Measurements from ENCODE around the gene MBLAC1.

MBLAC1 gene

DNA sequence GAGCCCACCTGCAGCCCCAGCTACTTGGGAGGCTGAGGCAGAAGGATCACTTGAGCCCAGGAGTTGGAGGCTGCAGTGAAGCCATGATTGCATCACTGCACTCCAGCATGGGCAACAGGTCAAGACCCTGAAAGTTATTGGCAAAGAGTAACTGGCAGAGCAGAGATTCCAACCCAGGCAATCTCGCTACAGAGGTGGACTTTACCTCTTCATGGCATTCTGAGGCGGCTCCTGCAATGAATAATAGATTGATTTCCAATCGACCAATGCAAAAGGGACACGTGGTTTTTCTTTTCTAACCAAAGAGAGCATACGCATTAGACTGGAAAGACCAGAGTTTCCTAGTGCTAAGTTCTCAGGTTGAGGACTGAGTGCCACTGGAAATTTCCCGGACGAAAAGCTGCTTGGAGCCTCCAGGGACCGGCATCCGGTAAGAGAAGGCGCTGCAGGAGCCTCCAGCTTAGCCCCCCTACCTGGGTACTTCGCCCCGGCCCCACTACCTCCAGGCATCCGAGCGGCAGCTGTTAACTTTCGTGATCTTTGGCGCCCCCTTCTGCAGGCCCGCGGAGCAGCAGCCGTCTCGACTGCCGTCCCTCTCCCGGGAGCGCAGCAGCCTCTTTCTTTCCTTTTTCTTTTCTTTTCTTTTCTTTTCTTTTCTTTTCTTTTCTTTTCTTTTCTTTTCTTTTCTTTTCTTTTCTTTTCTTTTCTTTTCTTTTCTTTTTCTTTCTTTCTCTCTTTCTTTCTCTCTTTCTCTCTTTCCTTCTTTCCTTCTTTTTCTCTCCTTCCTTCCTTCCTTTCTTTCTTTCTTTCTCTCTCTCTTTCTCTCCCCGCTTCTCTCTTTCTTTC lies 4.1 kb downstream of the MBLAC1 start (continued):
- TF ChIP-seq, protein P1, sequence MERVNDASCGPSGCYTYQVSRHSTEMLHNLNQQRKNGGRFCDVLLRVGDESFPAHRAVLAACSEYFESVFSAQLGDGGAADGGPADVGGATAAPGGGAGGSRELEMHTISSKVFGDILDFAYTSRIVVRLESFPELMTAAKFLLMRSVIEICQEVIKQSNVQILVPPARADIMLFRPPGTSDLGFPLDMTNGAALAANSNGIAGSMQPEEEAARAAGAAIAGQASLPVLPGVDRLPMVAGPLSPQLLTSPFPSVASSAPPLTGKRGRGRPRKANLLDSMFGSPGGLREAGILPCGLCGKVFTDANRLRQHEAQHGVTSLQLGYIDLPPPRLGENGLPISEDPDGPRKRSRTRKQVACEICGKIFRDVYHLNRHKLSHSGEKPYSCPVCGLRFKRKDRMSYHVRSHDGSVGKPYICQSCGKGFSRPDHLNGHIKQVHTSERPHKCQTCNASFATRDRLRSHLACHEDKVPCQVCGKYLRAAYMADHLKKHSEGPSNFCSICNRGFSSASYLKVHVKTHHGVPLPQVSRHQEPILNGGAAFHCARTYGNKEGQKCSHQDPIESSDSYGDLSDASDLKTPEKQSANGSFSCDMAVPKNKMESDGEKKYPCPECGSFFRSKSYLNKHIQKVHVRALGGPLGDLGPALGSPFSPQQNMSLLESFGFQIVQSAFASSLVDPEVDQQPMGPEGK (CRISPR knock-in tag; IDR thresholded peaks at IDR 0.05; ENCODE audit: borderline replicate concordance): no peak
- TF ChIP-seq BACH2 (CRISPR knock-in tag; IDR thresholded peaks at IDR 0.05; ENCODE audit: borderline replicate concordance): no peak
- TF ChIP-seq, protein P2, sequence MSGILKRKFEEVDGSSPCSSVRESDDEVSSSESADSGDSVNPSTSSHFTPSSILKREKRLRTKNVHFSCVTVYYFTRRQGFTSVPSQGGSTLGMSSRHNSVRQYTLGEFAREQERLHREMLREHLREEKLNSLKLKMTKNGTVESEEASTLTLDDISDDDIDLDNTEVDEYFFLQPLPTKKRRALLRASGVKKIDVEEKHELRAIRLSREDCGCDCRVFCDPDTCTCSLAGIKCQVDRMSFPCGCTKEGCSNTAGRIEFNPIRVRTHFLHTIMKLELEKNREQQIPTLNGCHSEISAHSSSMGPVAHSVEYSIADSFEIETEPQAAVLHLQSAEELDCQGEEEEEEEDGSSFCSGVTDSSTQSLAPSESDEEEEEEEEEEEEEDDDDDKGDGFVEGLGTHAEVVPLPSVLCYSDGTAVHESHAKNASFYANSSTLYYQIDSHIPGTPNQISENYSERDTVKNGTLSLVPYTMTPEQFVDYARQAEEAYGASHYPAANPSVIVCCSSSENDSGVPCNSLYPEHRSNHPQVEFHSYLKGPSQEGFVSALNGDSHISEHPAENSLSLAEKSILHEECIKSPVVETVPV (CRISPR knock-in tag; IDR thresholded peaks at IDR 0.05): no peak
- TF ChIP-seq SNAI2 (CRISPR knock-in tag; IDR thresholded peaks at IDR 0.05): no peak
- TF ChIP-seq OSR1 (CRISPR knock-in tag; IDR thresholded peaks at IDR 0.05): no peak
- no peak for TF ChIP-seq CSDC2 (CRISPR knock-in tag; IDR thresholded peaks at IDR 0.05)
- TF ChIP-seq ZFP3 (CRISPR knock-in tag; IDR thresholded peaks at IDR 0.05): no peak
- TF ChIP-seq GLIS3 (CRISPR knock-in tag; IDR thresholded peaks at IDR 0.05): no peak
- TF ChIP-seq TOX (CRISPR knock-in tag; IDR thresholded peaks at IDR 0.05; ENCODE audit: borderline replicate concordance): no peak
- no peak for TF ChIP-seq TCF4 (CRISPR knock-in tag; IDR thresholded peaks at IDR 0.05; ENCODE audit: borderline replicate concordance)
- TF ChIP-seq PPARA (CRISPR knock-in tag; IDR thresholded peaks at IDR 0.05; ENCODE audit: borderline replicate concordance): no peak
- TF ChIP-seq ZNF565 (CRISPR knock-in tag; conservative IDR thresholded peaks at IDR 0.05; ENCODE audit: low read depth): no peak

DNA sequence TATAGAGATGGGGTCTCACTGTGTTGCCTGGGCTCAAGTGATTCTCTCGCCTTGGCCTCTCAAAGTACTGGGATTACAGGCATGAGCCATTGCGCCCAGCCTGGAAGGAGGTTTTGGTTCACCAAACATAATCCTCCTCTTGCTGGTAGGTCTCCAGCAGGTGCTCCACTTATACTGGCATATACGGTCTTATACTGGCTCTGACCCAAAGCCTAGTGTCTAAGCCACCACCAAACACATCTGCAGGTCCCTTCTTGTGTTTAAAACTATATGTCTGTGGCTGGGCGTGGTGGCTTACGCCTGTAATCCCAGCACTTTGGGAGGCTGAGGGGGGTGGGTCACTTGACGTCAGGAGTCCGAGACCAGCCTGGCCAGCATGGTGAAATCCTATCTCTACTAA lies 5.4 kb downstream of the MBLAC1 start:
- ATAC-seq: no peak

More for the DNA sequence above, 5.4 kb downstream of the MBLAC1 start:
- TF ChIP-seq, protein P3, sequence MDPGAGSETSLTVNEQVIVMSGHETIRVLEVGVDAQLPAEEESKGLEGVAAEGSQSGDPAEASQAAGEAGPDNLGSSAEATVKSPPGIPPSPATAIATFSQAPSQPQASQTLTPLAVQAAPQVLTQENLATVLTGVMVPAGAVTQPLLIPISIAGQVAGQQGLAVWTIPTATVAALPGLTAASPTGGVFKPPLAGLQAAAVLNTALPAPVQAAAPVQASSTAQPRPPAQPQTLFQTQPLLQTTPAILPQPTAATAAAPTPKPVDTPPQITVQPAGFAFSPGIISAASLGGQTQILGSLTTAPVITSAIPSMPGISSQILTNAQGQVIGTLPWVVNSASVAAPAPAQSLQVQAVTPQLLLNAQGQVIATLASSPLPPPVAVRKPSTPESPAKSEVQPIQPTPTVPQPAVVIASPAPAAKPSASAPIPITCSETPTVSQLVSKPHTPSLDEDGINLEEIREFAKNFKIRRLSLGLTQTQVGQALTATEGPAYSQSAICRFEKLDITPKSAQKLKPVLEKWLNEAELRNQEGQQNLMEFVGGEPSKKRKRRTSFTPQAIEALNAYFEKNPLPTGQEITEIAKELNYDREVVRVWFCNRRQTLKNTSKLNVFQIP (CRISPR knock-in tag; IDR thresholded peaks at IDR 0.05; ENCODE audit: borderline replicate concordance, low read depth): no peak
- TF ChIP-seq, protein P2 (CRISPR knock-in tag; IDR thresholded peaks at IDR 0.05): no peak
- TF ChIP-seq CSDC2 (CRISPR knock-in tag; IDR thresholded peaks at IDR 0.05) (no peak), TCF4 (CRISPR knock-in tag; IDR thresholded peaks at IDR 0.05; ENCODE audit: borderline replicate concordance) (no peak), ZFP3 (CRISPR knock-in tag; IDR thresholded peaks at IDR 0.05) (no peak), ZFP30 (CRISPR knock-in tag; IDR thresholded peaks at IDR 0.05) (no peak), ZC3H10 (CRISPR knock-in tag; IDR thresholded peaks at IDR 0.05) (no peak), ISL1 (CRISPR knock-in tag; IDR thresholded peaks at IDR 0.05) (no peak), PPARA (CRISPR knock-in tag; IDR thresholded peaks at IDR 0.05; ENCODE audit: borderline replicate concordance) (no peak), ZNF565 (CRISPR knock-in tag; conservative IDR thresholded peaks at IDR 0.05; ENCODE audit: low read depth) (no peak), OSR1 (CRISPR knock-in tag; IDR thresholded peaks at IDR 0.05) (no peak), GLIS3 (CRISPR knock-in tag; IDR thresholded peaks at IDR 0.05) (no peak), ZNF70 (CRISPR knock-in tag; IDR thresholded peaks at IDR 0.05) (no peak), SNAI2 (CRISPR knock-in tag; IDR thresholded peaks at IDR 0.05) (no peak), ZNF8 (CRISPR knock-in tag; IDR thresholded peaks at IDR 0.05) (no peak), TOX (CRISPR knock-in tag; IDR thresholded peaks at IDR 0.05; ENCODE audit: borderline replicate concordance) (no peak)
- TF ChIP-seq, protein P4, sequence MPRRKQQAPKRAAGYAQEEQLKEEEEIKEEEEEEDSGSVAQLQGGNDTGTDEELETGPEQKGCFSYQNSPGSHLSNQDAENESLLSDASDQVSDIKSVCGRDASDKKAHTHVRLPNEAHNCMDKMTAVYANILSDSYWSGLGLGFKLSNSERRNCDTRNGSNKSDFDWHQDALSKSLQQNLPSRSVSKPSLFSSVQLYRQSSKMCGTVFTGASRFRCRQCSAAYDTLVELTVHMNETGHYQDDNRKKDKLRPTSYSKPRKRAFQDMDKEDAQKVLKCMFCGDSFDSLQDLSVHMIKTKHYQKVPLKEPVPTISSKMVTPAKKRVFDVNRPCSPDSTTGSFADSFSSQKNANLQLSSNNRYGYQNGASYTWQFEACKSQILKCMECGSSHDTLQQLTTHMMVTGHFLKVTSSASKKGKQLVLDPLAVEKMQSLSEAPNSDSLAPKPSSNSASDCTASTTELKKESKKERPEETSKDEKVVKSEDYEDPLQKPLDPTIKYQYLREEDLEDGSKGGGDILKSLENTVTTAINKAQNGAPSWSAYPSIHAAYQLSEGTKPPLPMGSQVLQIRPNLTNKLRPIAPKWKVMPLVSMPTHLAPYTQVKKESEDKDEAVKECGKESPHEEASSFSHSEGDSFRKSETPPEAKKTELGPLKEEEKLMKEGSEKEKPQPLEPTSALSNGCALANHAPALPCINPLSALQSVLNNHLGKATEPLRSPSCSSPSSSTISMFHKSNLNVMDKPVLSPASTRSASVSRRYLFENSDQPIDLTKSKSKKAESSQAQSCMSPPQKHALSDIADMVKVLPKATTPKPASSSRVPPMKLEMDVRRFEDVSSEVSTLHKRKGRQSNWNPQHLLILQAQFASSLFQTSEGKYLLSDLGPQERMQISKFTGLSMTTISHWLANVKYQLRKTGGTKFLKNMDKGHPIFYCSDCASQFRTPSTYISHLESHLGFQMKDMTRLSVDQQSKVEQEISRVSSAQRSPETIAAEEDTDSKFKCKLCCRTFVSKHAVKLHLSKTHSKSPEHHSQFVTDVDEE (CRISPR knock-in tag; IDR thresholded peaks at IDR 0.05): no peak
- TF ChIP-seq, protein P1 (CRISPR knock-in tag; IDR thresholded peaks at IDR 0.05; ENCODE audit: borderline replicate concordance): no peak
- TF ChIP-seq, protein P5, sequence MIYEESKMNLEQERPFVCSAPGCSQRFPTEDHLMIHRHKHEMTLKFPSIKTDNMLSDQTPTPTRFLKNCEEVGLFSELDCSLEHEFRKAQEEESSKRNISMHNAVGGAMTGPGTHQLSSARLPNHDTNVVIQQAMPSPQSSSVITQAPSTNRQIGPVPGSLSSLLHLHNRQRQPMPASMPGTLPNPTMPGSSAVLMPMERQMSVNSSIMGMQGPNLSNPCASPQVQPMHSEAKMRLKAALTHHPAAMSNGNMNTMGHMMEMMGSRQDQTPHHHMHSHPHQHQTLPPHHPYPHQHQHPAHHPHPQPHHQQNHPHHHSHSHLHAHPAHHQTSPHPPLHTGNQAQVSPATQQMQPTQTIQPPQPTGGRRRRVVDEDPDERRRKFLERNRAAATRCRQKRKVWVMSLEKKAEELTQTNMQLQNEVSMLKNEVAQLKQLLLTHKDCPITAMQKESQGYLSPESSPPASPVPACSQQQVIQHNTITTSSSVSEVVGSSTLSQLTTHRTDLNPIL (CRISPR knock-in tag; IDR thresholded peaks at IDR 0.05; ENCODE audit: low read depth): no peak

Measured in SK-N-SH treated with all-trans-retinoic acid at 6 μM for 48 hours (cell line).